PC-3 (cell line): ENCODE results near the gene SMYD3. TPM values are rescaled to one million over a fixed set of nuclear protein-coding genes. Genes with fewer than 3 reads are reported as not detected.

Experiments used
- ATAC-seq: fragments of 200-7000 bp; cut with Tn5 transposase; 2 replicates; pipeline ENCODE4 v1.9.1; 2020; ENCODE audit warnings: mild to moderate bottlenecking, moderate library complexity
- BruUV-seq: library from RNA; stranded (reverse); fragments of 400-500 nt; replicated peaks from 2 replicates; lab custom pipeline; 2021; lab: Mats Ljungman, UMichigan
- CTCF ChIA-PET: fragments of 300-600 bp; sonication (Branson Sonifier 250); formaldehyde crosslinking; loops from one replicate; lab custom pipeline; 2022; ENCODE audit warnings: antibody characterized with exemption; lab: Charles Lee
- POLR2A ChIA-PET: fragments of 300-600 bp; sonication (Branson Sonifier 250); formaldehyde crosslinking; loops from one replicate; lab custom pipeline; 2022; ENCODE audit warnings: antibody characterized with exemption; ENCODE audit not compliant: unreplicated experiment; lab: Charles Lee
- DNase-seq: peaks from one replicate; pipeline ENCODE4 v3.0.0-alpha.2; 2015
- H2AFZ ChIP-seq: fragments of 300-600 bp; sonication (generic); 2 replicates; pipeline ENCODE4 v1.6.0; 2016; ENCODE audit warnings: antibody characterized with exemption, low read length
- H3F3A ChIP-seq: fragments of 300-600 bp; sonication (generic); one replicate; pipeline ENCODE4 v1.6.0; 2017; ENCODE audit warnings: antibody characterized with exemption, low read length, control low read depth, mild to moderate bottlenecking; ENCODE audit not compliant: unreplicated experiment
- H3K27ac ChIP-seq: fragments of 300-600 bp; sonication (generic); 2 replicates; pipeline ENCODE4 v1.5.1; 2016; ENCODE audit warnings: mild to moderate bottlenecking, low read length
- H3K27me3 ChIP-seq: fragments of 300-600 bp; sonication (generic); 2 replicates; pipeline ENCODE4 v1.6.1; 2016; ENCODE audit warnings: low read length, mixed read lengths
- H3K36me3 ChIP-seq: fragments of 300-600 bp; sonication (generic); 2 replicates; pipeline ENCODE4 v1.6.1; 2016; ENCODE audit warnings: low read depth, mixed run types, low read length, mixed read lengths
- H3K4me1 ChIP-seq: fragments of 300-600 bp; sonication (generic); 2 replicates; pipeline ENCODE4 v1.5.1; 2016; ENCODE audit warnings: low read length; ENCODE audit not compliant: insufficient read depth
- H3K4me2 ChIP-seq: fragments of 300-600 bp; sonication (generic); 2 replicates; pipeline ENCODE4 v1.6.0; 2016; ENCODE audit warnings: low read length
- H3K4me3 ChIP-seq: fragments of 300-600 bp; sonication (generic); 2 replicates; pipeline ENCODE4 v1.5.1; 2016; ENCODE audit warnings: mild to moderate bottlenecking, low read length, mixed read lengths
- H3K79me2 ChIP-seq: fragments of 300-600 bp; sonication (generic); 2 replicates; pipeline ENCODE4 v1.6.1; 2017; ENCODE audit warnings: low read length, mixed read lengths
- H3K9ac ChIP-seq: fragments of 300-600 bp; sonication (generic); 2 replicates; pipeline ENCODE4 v1.6.0; 2016; ENCODE audit warnings: mild to moderate bottlenecking, low read length
- H3K9me2 ChIP-seq: fragments of 300-600 bp; sonication (generic); replicated peaks from 2 replicates; pipeline ENCODE4 v1.6.1; 2016; ENCODE audit warnings: mixed run types, low read length, mixed read lengths
- H3K9me3 ChIP-seq: fragments of 300-600 bp; sonication (generic); 2 replicates; pipeline ENCODE4 v1.6.1; 2016; ENCODE audit warnings: low read length, mixed read lengths
- H4K20me1 ChIP-seq: fragments of 300-600 bp; sonication (generic); 2 replicates; pipeline ENCODE4 v1.6.1; 2016; ENCODE audit warnings: low read length, mixed read lengths
- EZH2 ChIP-seq: fragments of 300-600 bp; sonication (generic); IDR thresholded peaks from one replicate; pipeline ENCODE4 v1.6.1; 2017; ENCODE audit warnings: antibody characterized with exemption, mild to moderate bottlenecking, low read length; ENCODE audit not compliant: unreplicated experiment
- EZH2phosphoT487 ChIP-seq: fragments of 300-600 bp; sonication (generic); IDR thresholded peaks from 2 replicates; pipeline ENCODE4 v1.6.1; 2018; ENCODE audit warnings: mild to moderate bottlenecking, antibody characterized with exemption, low read length, borderline replicate concordance
- intact Hi-C: fragments of 100-400 bp; cut with micrococcal nuclease; formaldehyde crosslinking; loops from 2 replicates; pipeline ENCODE4 v1.9.0; 2023
- total RNA-seq: library from RNA; depleted of rRNA; stranded (reverse); fragments of >200 nt; gene quantifications from 2 replicates; pipeline ENCODE4 v1.2.3, GENCODE V29; 2014
- TF ChIP-seq, protein P1 (sequence below): fragments of 300-600 bp; sonication (generic); conservative IDR thresholded peaks from 2 replicates; pipeline ENCODE4 v1.5.1; 2017; ENCODE audit warnings: antibody characterized with exemption, low read depth, mild to moderate bottlenecking, low read length

Gene SMYD3
- total RNA-seq, 1 experiment from 2014 or later, result 33.0 TPM

GRCh38 chr1:245898581-245898980 lies 608.5 kb downstream of the SMYD3 start:
- H3K27me3 ChIP-seq, result no peaks in the 10 kb centered on the region
- no peaks in the 10 kb centered on the region for H3K9me3 ChIP-seq
- DNase-seq (no peak), ATAC-seq (no peak)
- no TSS peak for BruUV-seq
- no peak overlapping the region for H3K4me2 ChIP-seq
- ChIA-PET POLR2A (no interaction called here), CTCF (no interaction called here)
- TF ChIP-seq EZH2, result no peak
- H4K20me1 ChIP-seq, result no peaks in the 10 kb centered on the region
- no peaks in the 10 kb centered on the region for H3K4me1 ChIP-seq
- no peak overlapping the region for H3K27ac ChIP-seq
- no peaks in the 10 kb centered on the region for H3K9me2 ChIP-seq
- H3K4me3 ChIP-seq, result no peak overlapping the region
- no peak overlapping the region for H3K9ac ChIP-seq
- no peak overlapping the region for H2AFZ ChIP-seq
- no peaks in the 10 kb centered on the region for H3F3A ChIP-seq
- intact Hi-C loops, result no loop called here
- H3K36me3 ChIP-seq, result 0 out of 2 replicates have a peak, but pooled peaks cover 4% of the 10 kb centered on the region
- no peaks in the 10 kb centered on the region for H3K79me2 ChIP-seq

- Histone ChIP-seq H3K4me2 (no peak overlapping the region), H3K4me1 (no peaks in the 10 kb centered on the region), H3K27ac (no peak overlapping the region), H3K9ac (no peak overlapping the region), H3K27me3 (no peaks in the 10 kb centered on the region), H3K79me2 (no peaks in the 10 kb centered on the region), H3K9me3 (no peaks in the 10 kb centered on the region), H3K9me2 (no peaks in the 10 kb centered on the region), H3F3A (no peaks in the 10 kb centered on the region), H4K20me1 (no peaks in the 10 kb centered on the region), H2AFZ (no peak overlapping the region), H3K36me3 (0 out of 2 replicates have a peak, but pooled peaks cover 4% of the 10 kb centered on the region), H3K4me3 (no peak overlapping the region)
- no peak for TF ChIP-seq EZH2phosphoT487
- TF ChIP-seq EZH2, result no peak
- TF ChIP-seq, protein P1, sequence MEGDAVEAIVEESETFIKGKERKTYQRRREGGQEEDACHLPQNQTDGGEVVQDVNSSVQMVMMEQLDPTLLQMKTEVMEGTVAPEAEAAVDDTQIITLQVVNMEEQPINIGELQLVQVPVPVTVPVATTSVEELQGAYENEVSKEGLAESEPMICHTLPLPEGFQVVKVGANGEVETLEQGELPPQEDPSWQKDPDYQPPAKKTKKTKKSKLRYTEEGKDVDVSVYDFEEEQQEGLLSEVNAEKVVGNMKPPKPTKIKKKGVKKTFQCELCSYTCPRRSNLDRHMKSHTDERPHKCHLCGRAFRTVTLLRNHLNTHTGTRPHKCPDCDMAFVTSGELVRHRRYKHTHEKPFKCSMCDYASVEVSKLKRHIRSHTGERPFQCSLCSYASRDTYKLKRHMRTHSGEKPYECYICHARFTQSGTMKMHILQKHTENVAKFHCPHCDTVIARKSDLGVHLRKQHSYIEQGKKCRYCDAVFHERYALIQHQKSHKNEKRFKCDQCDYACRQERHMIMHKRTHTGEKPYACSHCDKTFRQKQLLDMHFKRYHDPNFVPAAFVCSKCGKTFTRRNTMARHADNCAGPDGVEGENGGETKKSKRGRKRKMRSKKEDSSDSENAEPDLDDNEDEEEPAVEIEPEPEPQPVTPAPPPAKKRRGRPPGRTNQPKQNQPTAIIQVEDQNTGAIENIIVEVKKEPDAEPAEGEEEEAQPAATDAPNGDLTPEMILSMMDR, result no peak
- DNase-seq, result no peak
- intact Hi-C loops, result no loop called here
- BruUV-seq, result no TSS peak
- CTCF ChIA-PET, result no interaction called here
- no peak for ATAC-seq
- POLR2A ChIA-PET, result no interaction called here
Observed at GRCh38 chr1:245896258-245896657, 610.8 kb downstream of the SMYD3 start.

DNA sequence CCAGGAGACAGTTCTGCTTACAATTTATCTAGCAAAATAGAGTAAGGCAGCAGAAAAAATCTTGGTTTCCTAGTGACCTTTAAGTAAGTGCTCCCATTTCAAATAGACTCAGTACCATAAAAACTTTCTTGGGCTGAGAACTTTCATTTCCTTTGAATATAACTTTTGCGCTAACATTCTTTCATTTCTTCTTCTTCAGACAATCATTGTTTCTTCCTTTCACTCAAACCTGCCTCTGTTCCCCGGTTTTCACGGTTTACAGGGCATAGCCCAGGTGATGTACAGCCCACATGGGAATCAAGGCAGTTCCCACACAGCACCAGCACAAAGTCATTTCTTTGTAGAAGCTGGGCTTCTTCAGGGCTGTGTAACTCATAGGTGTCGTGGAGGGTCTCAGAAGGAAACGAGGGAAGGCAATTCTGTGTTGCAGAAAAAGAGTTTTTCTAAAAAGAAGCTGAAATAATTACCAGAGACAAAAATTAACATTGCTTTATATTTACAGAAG lies 611.6 kb downstream of the SMYD3 start:
- no peaks in the 10 kb centered on the region for H3K9me3 ChIP-seq
- no peak overlapping the region for H3K4me2 ChIP-seq
- H3K9me2 ChIP-seq, result no peaks in the 10 kb centered on the region
- H3K4me3 ChIP-seq, result no peak overlapping the region
- POLR2A ChIA-PET, result no interaction called here
- BruUV-seq, result no TSS peak
- 0 out of 2 replicates have a peak, but pooled peaks cover 4% of the 10 kb centered on the region for H3K36me3 ChIP-seq
- no peaks in the 10 kb centered on the region for H3K4me1 ChIP-seq
- H3K27ac ChIP-seq, result no peak overlapping the region
- TF ChIP-seq EZH2phosphoT487, result no peak
- TF ChIP-seq, protein P1, result no peak
- TF ChIP-seq EZH2, result no peak
- H3K9ac ChIP-seq, result no peak overlapping the region
- DNase-seq, result no peak
- no peaks in the 10 kb centered on the region for H3K27me3 ChIP-seq
- H3K79me2 ChIP-seq, result no peaks in the 10 kb centered on the region
- no peak for ATAC-seq
- CTCF ChIA-PET, result no interaction called here
- intact Hi-C loops, result no loop called here
- H2AFZ ChIP-seq, result no peak overlapping the region
- no peaks in the 10 kb centered on the region for H3F3A ChIP-seq
- H4K20me1 ChIP-seq, result no peaks in the 10 kb centered on the region
